GM19193 (cell line): Measurements from ENCODE around the gene LUZP2.

Experiments
- POLR2A ChIP-seq: IDR thresholded peaks from 4 replicates; pipeline ENCODE4 v1.6.1; 2011; ENCODE audit not compliant: insufficient read depth, insufficient read length; ENCODE audit errors: extremely low read depth

Gene LUZP2

GRCh38 chr11:24762076-24762475 lies 265.2 kb downstream of the LUZP2 start:
- TF ChIP-seq POLR2A: no peak

DNA sequence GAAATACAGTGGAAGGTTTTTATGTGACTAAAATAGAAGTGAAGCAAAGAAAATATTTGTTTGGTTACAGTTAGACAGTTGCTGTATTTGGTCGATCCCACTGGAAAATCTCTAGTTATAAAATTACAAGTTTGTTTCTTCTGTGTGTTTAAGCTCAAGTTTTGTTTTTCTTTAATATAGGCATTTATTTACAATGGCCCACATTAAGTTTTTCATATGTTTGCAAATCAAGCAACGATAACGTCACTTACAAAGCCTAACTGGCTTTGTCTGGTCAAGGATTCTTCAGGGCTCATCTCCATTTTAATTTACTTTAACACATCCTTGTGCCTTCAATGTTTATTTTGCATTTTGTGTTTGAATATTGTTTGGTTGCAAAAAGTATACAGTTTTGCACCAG lies 270.6 kb downstream of the LUZP2 start:
- TF ChIP-seq POLR2A: no peak

- TF ChIP-seq POLR2A: no peak
Observed at GRCh38 chr11:24773322-24773721, 276.5 kb downstream of the LUZP2 start.

- no peak for TF ChIP-seq POLR2A
Observed at GRCh38 chr11:24779791-24780190, 282.9 kb downstream of the LUZP2 start.

GRCh38 chr11:24781288-24781687 lies 284.4 kb downstream of the LUZP2 start:
- TF ChIP-seq POLR2A: no peak

- TF ChIP-seq POLR2A: no peak
Observed at GRCh38 chr11:24793479-24793878, 296.6 kb downstream of the LUZP2 start.

- TF ChIP-seq POLR2A: no peak
Observed at GRCh38 chr11:24794064-24794463, 297.2 kb downstream of the LUZP2 start.

DNA sequence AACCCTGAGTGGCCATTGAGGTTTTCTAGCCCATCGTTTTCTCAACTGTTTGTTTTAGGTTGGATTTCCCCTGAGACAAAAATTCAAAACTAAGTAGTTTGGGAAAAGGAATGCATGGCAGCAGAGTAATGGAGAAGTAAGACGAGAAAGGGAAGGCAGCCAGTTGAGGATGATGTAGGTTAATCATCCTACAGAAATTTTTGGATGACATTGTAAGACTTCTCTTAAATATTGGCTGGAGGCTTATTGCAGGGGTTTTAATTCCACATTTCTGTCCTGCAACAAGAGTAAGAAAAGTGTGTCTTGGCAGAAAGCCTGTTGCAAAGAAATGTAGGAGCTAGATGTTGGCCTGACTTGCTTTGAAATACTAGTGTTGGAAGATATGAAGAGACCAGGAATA lies 308.8 kb downstream of the LUZP2 start:
- no peak for TF ChIP-seq POLR2A

DNA sequence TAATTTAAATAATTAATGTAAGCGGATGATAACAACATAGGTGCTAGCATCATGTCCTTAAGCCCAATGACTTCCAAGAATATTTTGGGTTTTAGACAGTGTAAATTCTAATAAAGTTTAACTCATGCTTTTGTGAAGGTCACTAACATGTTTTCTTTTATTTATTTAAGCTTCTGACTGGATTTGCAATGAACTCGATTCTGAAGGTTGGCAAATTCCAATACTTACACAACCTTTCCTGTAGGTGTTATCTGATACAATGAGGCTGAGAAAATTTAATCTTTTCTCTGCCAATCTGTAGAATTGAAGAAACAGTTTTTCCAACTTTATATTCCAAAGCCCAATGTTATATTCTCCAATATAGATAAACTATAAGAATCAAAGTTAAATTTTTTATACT lies 311.3 kb downstream of the LUZP2 start:
- TF ChIP-seq POLR2A: no peak

DNA sequence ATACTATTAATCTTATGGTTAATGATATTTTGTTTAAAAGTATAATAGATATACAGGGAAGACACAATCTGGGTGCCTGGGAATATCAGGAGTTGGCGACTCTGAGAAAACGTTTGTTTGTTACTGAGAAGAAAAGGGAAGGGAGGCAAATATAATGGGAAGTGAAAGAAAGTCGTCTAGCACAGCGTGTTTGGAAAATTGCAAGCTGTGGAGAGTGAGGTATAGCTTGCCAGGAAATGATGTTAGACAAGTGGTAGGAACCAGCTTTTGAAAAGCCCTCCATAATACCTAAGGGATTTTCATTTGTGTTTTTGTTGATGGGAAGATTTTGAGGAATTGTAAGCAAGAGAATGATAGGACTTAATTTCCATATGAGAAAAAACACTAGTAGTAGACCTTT lies 322.2 kb downstream of the LUZP2 start:
- no peak for TF ChIP-seq POLR2A

DNA sequence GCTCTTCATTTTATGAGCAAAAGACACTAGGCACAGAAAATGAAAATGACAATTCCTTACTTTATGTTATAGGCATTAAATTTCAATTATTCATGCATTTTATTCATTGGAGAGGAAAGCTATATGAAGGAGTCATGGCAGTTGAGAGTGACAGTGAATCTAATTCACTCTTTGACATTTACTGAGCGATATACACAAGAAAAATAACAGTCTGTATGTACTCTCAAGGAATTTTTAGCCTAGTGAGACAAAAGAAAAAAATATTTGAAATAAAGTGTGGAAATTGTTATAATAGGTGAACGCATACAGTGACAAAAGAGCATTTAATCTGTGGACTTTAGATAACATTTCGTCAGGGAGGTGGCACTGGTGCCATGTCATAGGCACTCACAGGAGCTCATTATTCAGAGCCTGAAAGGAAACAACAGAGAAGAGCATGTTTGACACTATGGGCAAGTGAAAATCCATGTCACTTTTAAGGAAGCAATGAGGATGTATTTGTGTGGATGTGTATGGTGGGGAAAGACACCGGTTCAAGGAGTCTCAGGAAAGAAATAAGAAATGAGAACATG lies 323.1 kb downstream of the LUZP2 start:
- no peak for TF ChIP-seq POLR2A

GRCh38 chr11:24820541-24820940 lies 323.7 kb downstream of the LUZP2 start:
- no peak for TF ChIP-seq POLR2A

- TF ChIP-seq POLR2A: no peak
Observed at GRCh38 chr11:24828938-24829605, 332.2 kb downstream of the LUZP2 start.

GRCh38 chr11:24833573-24833972 lies 336.7 kb downstream of the LUZP2 start:
- TF ChIP-seq POLR2A: no peak

GRCh38 chr11:24837112-24837511 lies 340.3 kb downstream of the LUZP2 start:
- TF ChIP-seq POLR2A: no peak

DNA sequence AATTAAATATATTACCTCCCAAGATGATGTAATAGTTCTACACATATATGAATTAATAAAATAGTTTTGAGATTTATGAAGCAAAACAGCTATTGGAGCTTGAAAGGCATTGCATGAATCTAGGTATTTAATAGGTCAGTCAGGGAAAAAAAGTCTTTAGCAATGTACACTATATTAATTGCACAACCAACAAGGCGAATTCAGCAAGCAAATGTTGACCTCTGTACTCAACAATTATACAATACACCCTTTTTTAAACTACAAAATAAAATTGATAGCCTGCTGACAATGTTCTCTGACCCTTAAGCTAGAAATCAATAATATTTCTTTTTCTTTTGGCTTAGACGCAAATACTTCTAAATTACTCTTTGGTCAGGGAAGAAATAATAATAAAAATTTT lies 345.5 kb downstream of the LUZP2 start:
- TF ChIP-seq POLR2A: no peak

- no peak for TF ChIP-seq POLR2A
Observed at GRCh38 chr11:24844406-24844805, 347.6 kb downstream of the LUZP2 start.
